K562 (cell line): ENCODE measurements around the gene RET. TPM values are rescaled to one million over a fixed set of nuclear protein-coding genes. Genes with fewer than 3 reads are reported as not detected.

Experiments used
- ATAC-seq: fragments of 200-7000 bp; cut with Tn5 transposase; 3 replicates; pipeline ENCODE4 v1.9.1; 2020; ENCODE audit warnings: moderate library complexity
- BruUV-seq: library from RNA; stranded (reverse); fragments of 400-500 nt; replicated peaks from 2 replicates; lab custom pipeline; 2021; lab: Mats Ljungman, UMichigan
- CTCF ChIA-PET: fragments of 300-600 bp; formaldehyde crosslinking; extraction: SDS; loops from one replicate; lab custom pipeline; 2021; ENCODE audit warnings: low intra/inter-chr PET ratio; lab: Yijun Ruan, JAX
- POLR2A ChIA-PET: fragments of 300-600, 350-650 bp; sonication (Branson Sonifier 250); formaldehyde crosslinking; extraction: SDS; loops from one replicate; lab custom pipeline; 2021; ENCODE audit warnings: antibody characterized with exemption, inconsistent platforms; lab: Yijun Ruan, JAX
- DNase-seq, 4 experiments: peaks; one replicate each; pipeline versions ENCODE4 v3.0.0 to v3.0.0-alpha.2; 2011 to 2018; ENCODE audit warnings: low spot score in 3 of 4, mixed read lengths in 3 of 4; ENCODE audit errors: extremely low read depth in 1 of 4
- FAIRE-seq: peaks from 2 replicates; lab custom pipeline; 2011; peaks lifted over from hg19 to GRCh38; lab: Jason Lieb, UNC
- H2AFZ ChIP-seq: 2 replicates; pipeline ENCODE4 v1.6.0; 2011; ENCODE audit warnings: low read depth, low read length, control low read depth, inconsistent platforms
- H3K27ac ChIP-seq: fragments of 200-600 bp; 3 replicates; pipeline ENCODE4 v1.8.0; 2011; ENCODE audit warnings: low read depth, mild to moderate bottlenecking, control low read depth, inconsistent platforms, low read length, moderate library complexity, mixed read lengths; ENCODE audit errors: extremely low read depth
- H3K27me3 ChIP-seq, 2 experiments: fragments of 300-600 bp in 1 of 2; 2 replicates in 1 of 2; 3 replicates in 1 of 2; pipeline versions ENCODE4 v1.6.0 to v1.8.0; 2011; ENCODE audit warnings: inconsistent platforms in 2 of 2, low read length in 2 of 2, mild to moderate bottlenecking in 1 of 2, mixed read lengths in 1 of 2, moderate library complexity in 1 of 2; ENCODE audit not compliant: control insufficient read depth in 2 of 2, insufficient read depth in 2 of 2
- H3K36me3 ChIP-seq: fragments of 300-600 bp; 3 replicates; pipeline ENCODE4 v1.8.0; 2011; ENCODE audit warnings: mild to moderate bottlenecking, low read length, inconsistent platforms; ENCODE audit not compliant: control insufficient read depth, insufficient read depth
- H3K4me1 ChIP-seq, 2 experiments: fragments of 200-600 bp in 1 of 2; replicated peaks in 1 of 2; 2 replicates in 1 of 2; 3 replicates in 1 of 2; pipeline versions ENCODE4 v1.5.1 to v1.8.0; 2011; ENCODE audit warnings: inconsistent platforms in 2 of 2, low read length in 2 of 2, mild to moderate bottlenecking in 1 of 2, mixed read lengths in 1 of 2, moderate library complexity in 1 of 2; ENCODE audit not compliant: control insufficient read depth in 2 of 2, insufficient read depth in 2 of 2
- H3K4me2 ChIP-seq: 2 replicates; pipeline ENCODE4 v1.6.1; 2011; ENCODE audit warnings: low read length, control low read depth, inconsistent platforms, mixed read lengths; ENCODE audit not compliant: insufficient read depth
- H3K4me3 ChIP-seq: fragments of 200-600 bp; sonication (generic), shearing (Covaris generic); 2 replicates; pipeline ENCODE4 v1.5.1; 2016; ENCODE audit warnings: control low read depth, inconsistent platforms
- H3K79me2 ChIP-seq: fragments of 200-600 bp; 3 replicates; pipeline ENCODE4 v1.8.0; 2011; ENCODE audit warnings: low read length, inconsistent platforms; ENCODE audit not compliant: control insufficient read depth, insufficient read depth
- H3K9ac ChIP-seq, 2 experiments: 2 replicates each; pipeline versions ENCODE4 v1.6.0 to v1.6.1; 2011; ENCODE audit warnings: low read depth in 2 of 2, low read length in 2 of 2, control low read depth in 1 of 2, inconsistent platforms in 1 of 2, mild to moderate bottlenecking in 1 of 2, mixed read lengths in 1 of 2; ENCODE audit not compliant: insufficient read depth in 1 of 2
- H3K9me1 ChIP-seq: one replicate; pipeline ENCODE4 v1.6.0; 2011; ENCODE audit warnings: inconsistent platforms, mild to moderate bottlenecking, low read length, moderate library complexity; ENCODE audit not compliant: control insufficient read depth, insufficient read depth
- H3K9me3 ChIP-seq: replicated peaks from 2 replicates; pipeline ENCODE4 v1.5.1; 2011; ENCODE audit warnings: low read depth, low read length, inconsistent platforms; ENCODE audit not compliant: control insufficient read depth, insufficient read depth
- H4K20me1 ChIP-seq: replicated peaks from 2 replicates; pipeline ENCODE4 v1.6.1; 2011; ENCODE audit warnings: low read length, inconsistent platforms, mixed read lengths; ENCODE audit not compliant: control insufficient read depth, insufficient read depth
- E2F5 ChIP-seq: sonication (generic); formaldehyde crosslinking; IDR thresholded peaks from 2 replicates; pipeline ENCODE4 v1.8.0; 2022; ENCODE audit warnings: mild to moderate bottlenecking, missing genetic modification reagents
- ESRRA ChIP-seq: fragments of 450-650 bp; IDR thresholded peaks from 2 replicates; pipeline ENCODE4 v1.6.1; 2014; ENCODE audit warnings: low read depth, mild to moderate bottlenecking, moderate library complexity, borderline replicate concordance
- HOMEZ ChIP-seq: fragments of 250-450 bp; sonication (Bioruptor Pico); IDR thresholded peaks from 2 replicates; pipeline ENCODE4 v1.4.0; 2020; ENCODE audit warnings: mild to moderate bottlenecking, moderate library complexity
- POLR3G ChIP-seq: IDR thresholded peaks from 2 replicates; pipeline ENCODE4 v1.6.1; 2011; ENCODE audit not compliant: insufficient read length, insufficient replicate concordance; ENCODE audit errors: extremely low read depth
- SNIP1 ChIP-seq: fragments of 450-650 bp; IDR thresholded peaks from 2 replicates; pipeline ENCODE4 v1.7.1; 2017; ENCODE audit warnings: low read depth, mild to moderate bottlenecking
- SRSF3 ChIP-seq: fragments of 200-400 bp; formaldehyde crosslinking; IDR thresholded peaks from 2 replicates; pipeline ENCODE4 v1.6.1; 2016; ENCODE audit warnings: mild to moderate bottlenecking, low read length, moderate library complexity; ENCODE audit not compliant: insufficient read depth
- TCF7L2 ChIP-seq: fragments of 150-350 bp; IDR thresholded peaks from 2 replicates; pipeline ENCODE4 v1.6.1; 2016; ENCODE audit warnings: low read depth, mild to moderate bottlenecking, low read length, moderate library complexity
- ZBTB9 ChIP-seq: fragments of 450-650 bp; formaldehyde crosslinking; IDR thresholded peaks from 2 replicates; pipeline ENCODE4 v1.4.0; 2020; ENCODE audit warnings: mild to moderate bottlenecking, moderate library complexity
- WGBS: fragments of 100-300 bp; shearing (Covaris generic); methylation state at CpG from one replicate; pipeline ENCODE4 v1.1.6; 2016; ENCODE audit warnings: low coverage, mixed read lengths; ENCODE audit not compliant: insufficient coverage; ENCODE audit errors: missing lambda C conversion rate; 5-methylcytosine and 5-hydroxymethylcytosine counted together
- in situ Hi-C: fragments of 300-500 bp; cut with MboI; formaldehyde crosslinking; loops from 4 replicates; pipeline ENCODE4 v1.15.0; 2018; ENCODE audit warnings: inconsistent platforms, mixed read lengths
- intact Hi-C: fragments of 100-400 bp; cut with micrococcal nuclease; formaldehyde crosslinking; loops from 2 replicates; pipeline ENCODE4 v1.14.2; 2022
- polyA plus RNA-seq, 8 experiments: library from polyadenylated mRNA; depleted of rRNA in 4 of 8; stranded (reverse) in 5 of 8; unstranded in 3 of 8; fragments of >200 nt; fragmentation: Nextera tagmentation in 2 of 8; fragmentation: Illumina TruSeq in 1 of 8; extraction: Ambion mirVana in 2 of 8; extraction: Trizol in 1 of 8; gene quantifications; 2 replicates each; pipeline versions ENCODE4 v1.2.1 to v1.2.3, GENCODE V29; 2011 to 2014; ENCODE audit warnings: inconsistent platforms in 1 of 8, missing spikeins in 1 of 8
- total RNA-seq, 7 experiments: library from RNA; depleted of rRNA in 6 of 7; stranded (reverse); fragments of >200 nt in 6 of 7; fragmentation: Illumina TruSeq in 2 of 7; extraction: Trizol in 2 of 7; gene quantifications; 2 replicates each; pipeline versions ENCODE4 v1.2.1 to v1.2.3, GENCODE V29; 2011 to 2021; ENCODE audit warnings: low replicate concordance in 1 of 7

Gene RET
- total and polyA plus RNA-seq, 9 of the 15 experiments (the other 6 are each of a cell fraction or from before 2014, with no cell fraction given): 0.04 to 0.05 TPM; not detected in 7

GRCh38 chr10:43039624-43040481, 37.0 kb upstream of the RET start:
- no peaks in the 10 kb centered on the region for H3K79me2 ChIP-seq
- in situ Hi-C loops: no loop called here
- H3K9ac ChIP-seq: no peak overlapping the region
- DNase-seq (no peak), ATAC-seq (no peak; the same call in 2 of the 3 replicates), FAIRE-seq (no peak)
- no peak overlapping the region for H3K4me2 ChIP-seq
- no TSS peak for BruUV-seq
- TF ChIP-seq HOMEZ: no peak
- TF ChIP-seq TCF7L2: no peak
- no peak for TF ChIP-seq SRSF3
- TF ChIP-seq SNIP1: no peak
- TF ChIP-seq POLR3G: no peak
- no peak for TF ChIP-seq E2F5 (CRISPR knock-in tag)
- TF ChIP-seq ESRRA: no peak
- no peak for TF ChIP-seq ZBTB9
- H2AFZ ChIP-seq: no peak overlapping the region
- intact Hi-C loops: no loop called here
- no peaks in the 10 kb centered on the region for H4K20me1 ChIP-seq
- peaks cover 0 to 6% of the 10 kb centered on the region in 2 experiments; a peak in 1 of 5 replicates for H3K27me3 ChIP-seq
- CTCF ChIA-PET: no interaction called here
- under 1% methylated on average over 21 of the region's 21 CpGs for WGBS
- H3K4me3 ChIP-seq: no peak overlapping the region
- POLR2A ChIA-PET: no interaction called here
- no peaks in the 10 kb centered on the region for H3K36me3 ChIP-seq
- H3K9me3 ChIP-seq: no peaks in the 10 kb centered on the region
- no peaks in the 10 kb centered on the region; a peak in 1 of 5 replicates for H3K4me1 ChIP-seq
- no peak overlapping the region for H3K27ac ChIP-seq
- H3K9me1 ChIP-seq: peaks cover 2% of the 10 kb centered on the region
